Ovary (tissue), 9 donors: ENCODE data around the gene OSBPL8. TPM values are rescaled to one million over a fixed set of nuclear protein-coding genes. Genes with fewer than 3 reads are reported as not detected.
"Not testable (repeated sequence)": the region's sequence is repeated elsewhere in the genome, so short reads cannot be mapped to it uniquely, and the experiment has no call there.

ENCODE experiments used
- DNase-seq, 5 donors: peaks; one replicate each; pipeline ENCODE4 v3.0.0-alpha.2; 2019 to 2020
- H3K27ac ChIP-seq, 2 donors: fragments of 200-600 bp; one replicate each; pipeline versions ENCODE4 v1.5.1 to v1.8.0; 2019 to 2022
- H3K27me3 ChIP-seq: fragments of 200-600 bp; one replicate; pipeline ENCODE4 v1.8.0; 2022
- H3K36me3 ChIP-seq: fragments of 200-600 bp; sonication (generic); one replicate; pipeline ENCODE4 v1.5.1; 2019
- H3K4me1 ChIP-seq: one replicate; pipeline ENCODE4 v1.8.1; 2013; ENCODE audit warnings: mild to moderate bottlenecking, moderate library complexity; ENCODE audit not compliant: insufficient read depth
- H3K4me3 ChIP-seq: fragments of 200-600 bp; sonication (generic); one replicate; pipeline ENCODE4 v1.5.1; 2017
- H3K9me3 ChIP-seq, 2 donors: fragments of 200-600 bp in 1 of 2; sonication (generic) in 1 of 2; one replicate each; pipeline versions ENCODE4 v1.5.1 to v1.8.1; 2013 to 2019; ENCODE audit warnings: mild to moderate bottlenecking in 1 of 2, moderate library complexity in 1 of 2
- EP300 ChIP-seq: sonication (generic); formaldehyde crosslinking; IDR thresholded peaks from one replicate; pipeline ENCODE4 v1.6.1; 2017; ENCODE audit warnings: antibody characterized with exemption
- POLR2A ChIP-seq: fragments of 450-650 bp; IDR thresholded peaks from one replicate; pipeline ENCODE4 v1.6.1; 2017; ENCODE audit warnings: antibody characterized with exemption, mild to moderate bottlenecking, moderate library complexity
- WGBS, 3 donors: extraction: QIAGEN DNeasy Blood & Tissue Kit in 1 of 3; methylation state at CpG; one replicate each; pipeline versions ENCODE4 v1.1.5 to v1.1.7; 2013 to 2017; 5-methylcytosine and 5-hydroxymethylcytosine counted together
- intact Hi-C, 4 donors: fragments of 100-400 bp; cut with DNase I; formaldehyde crosslinking; loops; one replicate each; pipeline versions ENCODE4 v1.11.0 to v1.15.1; 2022 to 2023
- polyA plus RNA-seq, 2 donors: library from polyadenylated mRNA; stranded (reverse); fragments of 200-250 nt in 1 of 2; fragments of 350-450 nt in 1 of 2; fragmentation: Illumina TruSeq in 1 of 2; extraction: RNeasy Lipid Tissue Mini Kit (QIAGEN cat#74804) in 1 of 2; gene quantifications; one replicate each; pipeline ENCODE4 v1.2.3, GENCODE V29; 2013 to 2014
- total RNA-seq, 7 donors: library from RNA; depleted of rRNA in 2 of 7; stranded (reverse); fragments of >200 nt in 2 of 7; fragmentation: NEBNext Ultra II Directional in 3 of 7; extraction: Animal tissue kit (Norgen Biotek cat#: 25700) in 3 of 7; gene quantifications; one replicate each; pipeline versions ENCODE4 v1.1.0 to v1.2.4, GENCODE V29; 2016 to 2023
- TF ChIP-seq, protein P1 (sequence below), 3 donors: fragments of 450-650 bp in 2 of 3; fragments of 200-600 bp in 1 of 3; IDR thresholded peaks; one replicate each; pipeline versions ENCODE4 v1.5.1 to v1.8.0; 2016 to 2022; ENCODE audit warnings: antibody characterized with exemption in 3 of 3, mild to moderate bottlenecking in 1 of 3
- donor health status: DM: no; HTN: no; CAD: no; lungs with moderate emphysema.
- donor health status: DM: no; HTN: no; CAD: no.
- donor health status: Bipolar disorder and iron deficiency.
- donor health status: DM: yes; HTN: yes; CAD: no.
- donor health status: DM: no; HTN: no; CAD: no.
- donor health status: DM: yes; HTN: yes; CAD: no.

OSBPL8 gene
- total and polyA plus RNA-seq, 9 donors = 12.5 to 63.0 (median 56.9) TPM

DNA sequence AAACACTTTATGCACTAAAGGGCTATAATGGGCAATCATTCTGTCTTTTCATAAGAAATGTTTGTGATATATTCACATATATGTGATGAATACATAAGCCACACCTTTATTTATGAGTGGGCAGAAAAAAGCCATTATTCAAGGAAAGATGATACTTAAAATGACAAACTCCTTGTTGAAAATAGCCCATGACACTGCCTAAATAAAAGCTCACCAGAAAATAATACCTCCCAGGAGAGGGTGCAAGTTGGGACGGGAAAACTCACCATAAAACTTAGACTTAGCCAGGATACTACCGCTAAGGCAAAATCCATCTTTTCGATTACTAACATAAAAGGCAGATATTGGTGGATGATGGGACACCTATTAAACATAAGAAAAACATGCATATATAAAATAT is 175.6 kb downstream of the OSBPL8 start:
- H3K27me3 ChIP-seq = no peaks in the 10 kb centered on the region
- 96 to 97% (median 97%) methylated on average over 3 of the region's 3 CpGs for WGBS, 3 donors

DNA sequence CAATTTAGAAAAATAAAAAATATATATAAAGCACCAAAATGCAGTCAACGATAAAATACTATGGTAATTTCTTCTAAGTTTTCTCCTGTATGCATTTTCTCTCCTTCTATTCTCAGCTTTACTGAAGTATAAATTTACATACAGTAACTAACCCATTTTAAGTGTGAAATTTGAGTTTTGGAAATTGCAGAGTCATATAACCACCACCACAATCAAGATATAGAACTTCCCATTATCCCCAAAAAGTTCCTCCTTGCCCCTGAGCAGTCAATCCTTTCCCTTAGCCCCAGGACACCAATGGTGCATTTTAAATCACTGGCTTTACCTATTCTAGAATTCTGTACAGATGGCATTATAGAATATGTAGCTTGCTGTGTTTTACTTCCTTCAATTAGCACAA is 180.3 kb downstream of the OSBPL8 start:
- no peaks in the 10 kb centered on the region for H3K36me3 ChIP-seq
- DNase-seq = no peak
- H3K27ac ChIP-seq = no peak overlapping the region
- 94 to 99% (median 95%) methylated on average over 1 of the region's 1 CpG for WGBS, 3 donors
- no peaks in the 10 kb centered on the region for H3K9me3 ChIP-seq
- TF ChIP-seq EP300 (no peak), POLR2A (no peak)
- TF ChIP-seq, protein P1, sequence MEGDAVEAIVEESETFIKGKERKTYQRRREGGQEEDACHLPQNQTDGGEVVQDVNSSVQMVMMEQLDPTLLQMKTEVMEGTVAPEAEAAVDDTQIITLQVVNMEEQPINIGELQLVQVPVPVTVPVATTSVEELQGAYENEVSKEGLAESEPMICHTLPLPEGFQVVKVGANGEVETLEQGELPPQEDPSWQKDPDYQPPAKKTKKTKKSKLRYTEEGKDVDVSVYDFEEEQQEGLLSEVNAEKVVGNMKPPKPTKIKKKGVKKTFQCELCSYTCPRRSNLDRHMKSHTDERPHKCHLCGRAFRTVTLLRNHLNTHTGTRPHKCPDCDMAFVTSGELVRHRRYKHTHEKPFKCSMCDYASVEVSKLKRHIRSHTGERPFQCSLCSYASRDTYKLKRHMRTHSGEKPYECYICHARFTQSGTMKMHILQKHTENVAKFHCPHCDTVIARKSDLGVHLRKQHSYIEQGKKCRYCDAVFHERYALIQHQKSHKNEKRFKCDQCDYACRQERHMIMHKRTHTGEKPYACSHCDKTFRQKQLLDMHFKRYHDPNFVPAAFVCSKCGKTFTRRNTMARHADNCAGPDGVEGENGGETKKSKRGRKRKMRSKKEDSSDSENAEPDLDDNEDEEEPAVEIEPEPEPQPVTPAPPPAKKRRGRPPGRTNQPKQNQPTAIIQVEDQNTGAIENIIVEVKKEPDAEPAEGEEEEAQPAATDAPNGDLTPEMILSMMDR (IDR thresholded peaks at IDR 0.05) = no peak
- intact Hi-C loops = no loop called here
- no peak overlapping the region for H3K4me3 ChIP-seq
- no peaks in the 10 kb centered on the region for H3K27me3 ChIP-seq
- no peaks in the 10 kb centered on the region for H3K4me1 ChIP-seq

More for the DNA sequence above, 175.6 kb downstream of the OSBPL8 start:
- no peak overlapping the region for H3K27ac ChIP-seq
- H3K4me3 ChIP-seq = no peak overlapping the region
- H3K9me3 ChIP-seq = no peaks in the 10 kb centered on the region
- no peaks in the 10 kb centered on the region for H3K4me1 ChIP-seq
- no peak for DNase-seq
- H3K36me3 ChIP-seq = no peaks in the 10 kb centered on the region
- intact Hi-C loops = no loop called here
- no peak for TF ChIP-seq POLR2A
- TF ChIP-seq, protein P1 (IDR thresholded peaks at IDR 0.05) = no peak

GRCh38 chr12:76376876-76377275 is 182.7 kb downstream of the OSBPL8 start:
- DNase-seq, H3K9me3 ChIP-seq, H3K4me3 ChIP-seq, H3K27ac ChIP-seq, H3K27me3 ChIP-seq, H3K4me1 ChIP-seq, H3K36me3 ChIP-seq, intact Hi-C loops: not testable (repeated sequence)
- 93 to 100% (median 98%) methylated on average over 1 of the region's 1 CpG for WGBS, 3 donors

- H3K4me3 ChIP-seq = no peak overlapping the region
- no peaks in the 10 kb centered on the region for H3K9me3 ChIP-seq
- H3K27me3 ChIP-seq = no peaks in the 10 kb centered on the region
- DNase-seq = no peak
- TF ChIP-seq POLR2A (no peak), EP300 (no peak)
- TF ChIP-seq, protein P1 (IDR thresholded peaks at IDR 0.05) = no peak
- no peaks in the 10 kb centered on the region for H3K4me1 ChIP-seq
- no peaks in the 10 kb centered on the region for H3K36me3 ChIP-seq
- intact Hi-C loops = no loop called here
- no peak overlapping the region for H3K27ac ChIP-seq
Measured at GRCh38 chr12:76375939-76376338, 183.6 kb downstream of the OSBPL8 start.

DNA sequence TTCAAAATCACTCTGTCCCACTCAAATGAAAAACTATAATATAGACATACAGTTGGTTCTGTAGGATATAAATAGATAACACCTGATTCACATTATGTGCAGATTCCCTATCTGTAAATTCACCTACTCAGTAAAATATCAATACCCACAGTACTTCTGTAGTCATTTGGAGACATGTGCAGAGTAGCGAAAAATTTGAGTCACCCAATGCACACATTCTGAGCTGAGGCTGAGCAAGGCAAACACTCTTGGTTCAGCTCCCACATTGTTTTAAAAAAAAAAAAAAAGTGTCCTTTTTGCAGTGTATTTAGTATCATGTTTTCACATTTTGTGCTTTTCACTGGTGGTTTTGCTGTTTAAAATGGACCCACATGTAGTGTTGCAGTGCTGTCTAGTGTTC is 184.1 kb downstream of the OSBPL8 start:
- no peak for DNase-seq

More for the DNA sequence above, 184.1 kb downstream of the OSBPL8 start:
- whole genome bisulfite sequencing, 3 donors = 96 to 97% (median 97%) methylated on average over 1 of the region's 1 CpG
- intact Hi-C loops = no loop called here
- no peaks in the 10 kb centered on the region for H3K36me3 ChIP-seq
- no peaks in the 10 kb centered on the region for H3K27me3 ChIP-seq
- no peak overlapping the region for H3K27ac ChIP-seq
- TF ChIP-seq POLR2A = no peak
- no peak for TF ChIP-seq EP300
- TF ChIP-seq, protein P1 (IDR thresholded peaks at IDR 0.05) = no peak
- no peak overlapping the region for H3K4me3 ChIP-seq
- H3K9me3 ChIP-seq = no peaks in the 10 kb centered on the region
- H3K4me1 ChIP-seq = no peaks in the 10 kb centered on the region
